ENCODE data around the gene TNS3. TPM values are rescaled to one million over a fixed set of nuclear protein-coding genes. Genes with fewer than 3 reads are reported as not detected.

Gene TNS3
- total and polyA plus RNA-seq, 2 donors (not counting 1 experiment from before 2014, with no cell fraction given) = 11.4 to 77.5 TPM

DNA sequence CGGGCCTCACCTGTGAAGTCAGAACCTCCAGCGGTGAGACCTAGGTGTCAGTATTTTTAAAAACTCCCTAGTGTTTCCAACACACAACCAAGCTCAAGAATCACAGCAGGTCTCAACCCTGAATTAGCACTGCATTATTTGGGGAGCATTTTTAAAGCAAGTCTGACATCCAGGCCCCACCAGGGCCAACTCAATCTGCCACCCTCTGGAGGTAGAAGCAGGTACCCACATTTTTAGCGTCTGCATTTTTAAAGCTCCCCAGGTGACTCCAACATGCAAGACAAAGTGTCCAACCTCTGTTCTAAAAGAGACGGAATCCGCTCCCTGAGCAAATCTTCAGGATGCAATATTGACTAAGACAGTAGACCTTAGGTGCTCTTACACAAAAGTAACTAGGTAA lies 225.7 kb downstream of the TNS3 start:
- H3K79me2 ChIP-seq (ENCODE audit: control insufficient read depth, insufficient read depth, low read length) = no peaks in the 10 kb centered on the region
- H3K9me3 Mint-ChIP-seq (ENCODE audit: insufficient read depth) = no peaks in the 10 kb centered on the region
- no peaks in the 10 kb centered on the region for H3K4me1 Mint-ChIP-seq
- no peak overlapping the region for H3K27ac ChIP-seq (ENCODE audit: low read length in 2 of 2)
- H3K27ac Mint-ChIP-seq = no peak overlapping the region
- H3K27me3 Mint-ChIP-seq = no peaks in the 10 kb centered on the region
- no peak overlapping the region for H2AFZ ChIP-seq (ENCODE audit: insufficient read depth, low read depth, low read length, poor library complexity, severe bottlenecking)
- H3K9ac ChIP-seq (ENCODE audit: low read length) = no peak overlapping the region
- peaks cover 0 to 9% of the 10 kb centered on the region in 2 experiments for H3K36me3 ChIP-seq (replicated peaks in 1 of 2; ENCODE audit: control extremely low read depth in 1 of 2, control insufficient read depth in 1 of 2, extremely low read depth in 1 of 2, insufficient read depth in 2 of 2, low read length in 1 of 2)
- no peak overlapping the region for H3K4me3 ChIP-seq (ENCODE audit: control extremely low read depth in 1 of 5, extremely low read depth in 1 of 5, insufficient read depth in 1 of 5, low read depth in 2 of 5, low read length in 4 of 5)
- no peaks in the 10 kb centered on the region for H4K20me1 ChIP-seq (ENCODE audit: control insufficient read depth, insufficient read depth, low read length, poor library complexity, severe bottlenecking)
- no peak overlapping the region for H3K4me2 ChIP-seq (replicated peaks; ENCODE audit: low read depth, low read length, poor library complexity, severe bottlenecking)
- no peaks in the 10 kb centered on the region for H3K27me3 ChIP-seq (replicated peaks in 1 of 4; ENCODE audit: control extremely low read depth in 1 of 4, control insufficient read depth in 3 of 4, insufficient read depth in 4 of 4, low read length in 3 of 4)
- POLR2A ChIA-PET = no interaction called here
- TF ChIP-seq, protein P1, sequence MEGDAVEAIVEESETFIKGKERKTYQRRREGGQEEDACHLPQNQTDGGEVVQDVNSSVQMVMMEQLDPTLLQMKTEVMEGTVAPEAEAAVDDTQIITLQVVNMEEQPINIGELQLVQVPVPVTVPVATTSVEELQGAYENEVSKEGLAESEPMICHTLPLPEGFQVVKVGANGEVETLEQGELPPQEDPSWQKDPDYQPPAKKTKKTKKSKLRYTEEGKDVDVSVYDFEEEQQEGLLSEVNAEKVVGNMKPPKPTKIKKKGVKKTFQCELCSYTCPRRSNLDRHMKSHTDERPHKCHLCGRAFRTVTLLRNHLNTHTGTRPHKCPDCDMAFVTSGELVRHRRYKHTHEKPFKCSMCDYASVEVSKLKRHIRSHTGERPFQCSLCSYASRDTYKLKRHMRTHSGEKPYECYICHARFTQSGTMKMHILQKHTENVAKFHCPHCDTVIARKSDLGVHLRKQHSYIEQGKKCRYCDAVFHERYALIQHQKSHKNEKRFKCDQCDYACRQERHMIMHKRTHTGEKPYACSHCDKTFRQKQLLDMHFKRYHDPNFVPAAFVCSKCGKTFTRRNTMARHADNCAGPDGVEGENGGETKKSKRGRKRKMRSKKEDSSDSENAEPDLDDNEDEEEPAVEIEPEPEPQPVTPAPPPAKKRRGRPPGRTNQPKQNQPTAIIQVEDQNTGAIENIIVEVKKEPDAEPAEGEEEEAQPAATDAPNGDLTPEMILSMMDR (IDR thresholded peaks at IDR 0.05) = no peak
- TF ChIP-seq EZH2 (IDR thresholded peaks at IDR 0.05; ENCODE audit: borderline replicate concordance, insufficient read depth, low read depth, low read length, poor library complexity, severe bottlenecking) = no peak
- CTCF ChIA-PET = no interaction called here
- H3K9me3 ChIP-seq (ENCODE audit: control extremely low read depth in 1 of 3, control insufficient read depth in 2 of 3, insufficient read depth in 1 of 3, low read length in 2 of 3) = no peaks in the 10 kb centered on the region
- DNase-seq (no peak), ATAC-seq (ENCODE audit: low read depth) (no peak)
- 92% methylated on average over 3 of the region's 5 CpGs for WGBS (ENCODE audit: insufficient coverage)
- no peak overlapping the region for H3K4me3 Mint-ChIP-seq
- no peaks in the 10 kb centered on the region for H3K4me1 ChIP-seq (ENCODE audit: control insufficient read depth in 2 of 2, insufficient read depth in 2 of 2, low read length in 2 of 2)
- intact Hi-C loops (cut with micrococcal nuclease) = no loop called here

DNA sequence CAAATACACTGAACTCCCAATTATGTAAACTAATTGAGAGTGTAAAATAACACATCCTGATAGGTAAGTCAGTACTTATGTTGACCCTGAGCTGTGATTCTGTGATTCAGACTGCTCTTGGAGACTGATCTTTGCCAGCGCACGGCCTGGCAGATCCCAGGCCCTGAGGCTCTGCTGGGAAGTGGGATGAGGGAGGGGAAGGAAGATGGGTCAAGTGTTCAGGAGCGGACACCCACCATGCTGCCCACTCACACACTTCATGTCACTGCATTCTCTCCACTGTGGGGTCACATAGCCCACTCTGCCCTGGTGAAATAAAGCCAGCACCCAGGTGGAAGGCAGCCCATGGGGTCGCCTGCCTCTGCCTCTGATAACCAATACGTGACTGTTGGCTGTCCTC lies 226.2 kb downstream of the TNS3 start:
- POLR2A ChIA-PET = no interaction called here
- no peak for TF ChIP-seq EZH2 (IDR thresholded peaks at IDR 0.05; ENCODE audit: borderline replicate concordance, insufficient read depth, low read depth, low read length, poor library complexity, severe bottlenecking)
- TF ChIP-seq, protein P1 (IDR thresholded peaks at IDR 0.05) = no peak
- ATAC-seq (ENCODE audit: low read depth) = no peak
- no peaks in the 10 kb centered on the region for H3K9me3 Mint-ChIP-seq (ENCODE audit: insufficient read depth)
- H3K4me1 Mint-ChIP-seq = no peaks in the 10 kb centered on the region
- H3K4me3 ChIP-seq (ENCODE audit: control extremely low read depth in 1 of 5, extremely low read depth in 1 of 5, insufficient read depth in 1 of 5, low read depth in 2 of 5, low read length in 4 of 5) = no peak overlapping the region
- 96% methylated on average over 4 of the region's 5 CpGs for WGBS (ENCODE audit: insufficient coverage)
- H3K79me2 ChIP-seq (ENCODE audit: control insufficient read depth, insufficient read depth, low read length) = no peaks in the 10 kb centered on the region
- no peak overlapping the region for H3K9ac ChIP-seq (ENCODE audit: low read length)
- CTCF ChIA-PET = no interaction called here
- no peaks in the 10 kb centered on the region for H3K27me3 Mint-ChIP-seq
- H3K36me3 ChIP-seq (replicated peaks in 1 of 2; ENCODE audit: control extremely low read depth in 1 of 2, control insufficient read depth in 1 of 2, extremely low read depth in 1 of 2, insufficient read depth in 2 of 2, low read length in 1 of 2) = peaks cover 0 to 9% of the 10 kb centered on the region in 2 experiments
- no peaks in the 10 kb centered on the region for H3K4me1 ChIP-seq (ENCODE audit: control insufficient read depth in 2 of 2, insufficient read depth in 2 of 2, low read length in 2 of 2)
- no peaks in the 10 kb centered on the region for H4K20me1 ChIP-seq (ENCODE audit: control insufficient read depth, insufficient read depth, low read length, poor library complexity, severe bottlenecking)
- H3K27me3 ChIP-seq (replicated peaks in 1 of 4; ENCODE audit: control extremely low read depth in 1 of 4, control insufficient read depth in 3 of 4, insufficient read depth in 4 of 4, low read length in 3 of 4) = no peaks in the 10 kb centered on the region
- no peak overlapping the region for H3K4me2 ChIP-seq (replicated peaks; ENCODE audit: low read depth, low read length, poor library complexity, severe bottlenecking)
- no peak overlapping the region for H3K4me3 Mint-ChIP-seq
- H3K27ac Mint-ChIP-seq = no peak overlapping the region
- no peak for DNase-seq
- H2AFZ ChIP-seq (ENCODE audit: insufficient read depth, low read depth, low read length, poor library complexity, severe bottlenecking) = no peak overlapping the region
- no peak overlapping the region for H3K27ac ChIP-seq (ENCODE audit: low read length in 2 of 2)
- intact Hi-C loops (cut with micrococcal nuclease) = no loop called here
- H3K9me3 ChIP-seq (ENCODE audit: control extremely low read depth in 1 of 3, control insufficient read depth in 2 of 3, insufficient read depth in 1 of 3, low read length in 2 of 3) = no peaks in the 10 kb centered on the region

Data from B cell (primary cell).